AG04449 (cell line): ENCODE data around the gene LAMB4.

Experiments used
- CTCF ChIA-PET: fragments of 350-600 bp; formaldehyde crosslinking; extraction: SDS; loops from one replicate; lab custom pipeline; 2021; ENCODE audit warnings: antibody characterized with exemption; lab: Yijun Ruan, JAX
- POLR2A ChIA-PET: fragments of 400-600, 350-600 bp; formaldehyde crosslinking; extraction: SDS; loops from one replicate; lab custom pipeline; 2020; ENCODE audit warnings: antibody characterized with exemption, inconsistent platforms; lab: Yijun Ruan, JAX
- DNase-seq: peaks from one replicate; pipeline ENCODE4 v3.0.0-alpha.2; 2010; ENCODE audit warnings: low read depth, low spot score
- H3K4me3 ChIP-seq: 2 replicates; pipeline ENCODE4 v1.5.1; 2011; ENCODE audit warnings: low read depth, mild to moderate bottlenecking, control low read depth, low read length
- CTCF ChIP-seq: IDR thresholded peaks from one replicate; pipeline ENCODE4 v1.5.1; 2011; ENCODE audit warnings: mild to moderate bottlenecking, moderate library complexity, low read length, control low read depth, inconsistent platforms; ENCODE audit not compliant: insufficient read depth; ENCODE audit errors: missing control alignments

Gene LAMB4

GRCh38 chr7:107975394-107976013 lies 154.7 kb downstream of the LAMB4 start:
- H3K4me3 ChIP-seq: no peak overlapping the region
- TF ChIP-seq CTCF: no peak
- POLR2A ChIA-PET: no interaction called here
- CTCF ChIA-PET: interaction anchor here (1.3 to 2.2 kb wide), 2 partner anchors 8 to 170 kb away, joined by 4 to 8 read pairs; no protein-coding TSS in a partner anchor
- DNase-seq: no peak

- ChIA-PET POLR2A (no interaction called here), CTCF (interaction anchor here (1.9 kb wide), 1 partner anchor 9 kb away, joined by 9 read pairs; no protein-coding TSS in a partner anchor)
- no peak for DNase-seq
- no peak overlapping the region for H3K4me3 ChIP-seq
- no peak for TF ChIP-seq CTCF
These were observed 156.3 kb downstream of the LAMB4 start for GRCh38 chr7:107973861-107974260.
